ENCODE data around the gene ATRIP.

Gene ATRIP

DNA sequence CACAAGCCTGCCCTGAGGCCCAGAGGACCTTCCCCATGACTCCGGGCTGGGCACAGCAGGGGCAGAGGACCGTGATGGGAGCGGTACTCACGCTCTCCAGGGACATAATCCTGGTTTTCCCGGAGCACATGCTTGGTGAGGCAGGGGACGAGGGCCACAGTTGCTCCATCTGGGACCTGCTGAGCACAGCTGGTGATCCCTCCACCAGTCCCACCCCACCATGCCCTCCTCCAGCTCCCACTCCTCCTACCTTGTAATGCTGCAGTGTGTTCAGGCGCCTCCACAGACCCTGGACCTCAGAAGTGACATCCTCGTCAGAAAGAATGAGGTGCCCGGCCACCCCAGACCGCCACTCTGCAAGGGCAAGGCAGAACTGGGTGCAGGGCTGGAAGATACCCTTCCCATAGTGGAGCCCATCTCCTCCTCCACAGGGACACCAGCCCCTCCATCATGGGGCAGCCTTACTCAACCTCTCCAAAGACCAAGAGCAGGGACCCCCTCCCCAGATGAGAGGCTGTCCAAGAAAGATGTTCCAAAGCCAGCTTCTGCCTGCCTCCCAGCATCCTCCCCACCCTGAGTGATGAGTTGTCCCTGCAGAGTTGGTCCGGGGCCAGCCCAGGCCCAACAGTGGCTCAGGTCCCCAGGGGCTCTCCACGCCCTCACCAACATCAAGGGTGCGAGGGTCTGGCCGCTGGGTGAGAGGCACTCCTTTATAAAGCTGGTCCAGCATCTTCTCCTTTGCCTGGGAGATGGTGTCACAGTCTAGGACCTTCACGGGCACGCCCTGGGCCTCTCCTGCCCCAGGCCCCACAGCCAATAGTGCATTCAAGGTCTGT lies 36.1 kb upstream of the ATRIP start:
- DNase-seq (ENCODE audit: low read depth in 2 of 2), result no peak

DNA sequence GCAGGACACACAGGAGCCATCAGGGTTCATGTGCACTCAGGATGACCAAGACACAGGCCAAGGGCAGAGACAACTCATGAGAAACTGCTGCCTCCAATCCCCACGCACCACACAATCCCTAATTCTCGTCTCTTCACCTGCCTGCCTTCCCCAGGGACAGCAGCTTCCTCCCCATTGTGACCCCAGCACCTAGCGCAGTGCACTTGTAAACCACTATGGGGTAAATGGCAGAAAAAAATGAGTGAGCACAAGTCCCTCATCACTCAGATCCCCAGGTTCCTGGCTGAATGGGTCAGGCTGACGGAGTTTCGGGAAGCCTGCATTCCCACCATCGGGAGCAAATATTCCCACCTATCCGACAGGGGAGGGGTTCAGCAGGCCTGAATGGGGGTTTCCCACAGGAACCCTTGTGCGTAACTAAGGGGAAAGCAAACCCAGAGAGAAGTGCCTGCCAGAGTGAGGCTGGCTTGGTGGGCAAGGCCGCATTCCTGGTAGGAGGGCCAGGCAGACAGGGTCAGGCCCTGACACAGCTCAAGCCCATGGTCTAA lies 35.4 kb upstream of the ATRIP start:
- DNase-seq (ENCODE audit: low read depth in 2 of 2), result no peak

DNA sequence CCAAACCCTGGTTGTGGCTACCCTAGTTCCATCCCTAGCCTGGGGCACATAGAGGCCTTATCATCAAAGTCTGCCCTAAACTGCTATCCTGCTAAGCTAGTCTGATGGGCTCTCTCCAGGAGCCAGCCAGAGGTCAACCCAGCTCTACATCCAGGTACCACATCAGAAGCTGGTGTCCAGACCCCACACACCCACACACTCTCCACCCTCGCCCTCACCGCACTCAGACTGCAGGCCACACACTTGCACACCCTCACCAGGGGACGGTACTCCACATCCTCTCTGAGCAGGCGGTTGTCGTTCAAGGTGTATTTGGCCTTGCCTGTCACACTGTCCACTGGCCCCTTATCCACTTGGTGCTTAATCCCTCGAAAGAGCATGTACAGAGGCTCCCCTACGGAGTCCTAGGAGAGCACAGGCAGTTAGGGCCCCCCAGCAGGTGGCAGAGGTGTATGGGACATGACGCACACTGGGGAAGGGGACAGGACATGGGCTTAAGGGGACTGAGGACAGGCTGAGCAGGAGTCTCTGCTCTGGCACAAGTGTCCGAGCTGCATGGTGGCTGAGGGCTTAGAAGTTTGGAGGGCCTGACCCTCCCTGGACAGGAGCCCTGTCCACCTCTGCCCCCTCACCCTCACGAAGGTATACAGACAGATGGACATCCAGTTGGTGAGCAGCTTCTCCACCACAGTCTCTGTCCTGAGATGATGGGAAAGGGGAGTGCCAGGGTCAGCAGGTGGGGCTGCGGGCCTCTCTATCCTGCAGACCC lies 34.7 kb upstream of the ATRIP start:
- no peak for DNase-seq (ENCODE audit: low read depth in 2 of 2)

DNA sequence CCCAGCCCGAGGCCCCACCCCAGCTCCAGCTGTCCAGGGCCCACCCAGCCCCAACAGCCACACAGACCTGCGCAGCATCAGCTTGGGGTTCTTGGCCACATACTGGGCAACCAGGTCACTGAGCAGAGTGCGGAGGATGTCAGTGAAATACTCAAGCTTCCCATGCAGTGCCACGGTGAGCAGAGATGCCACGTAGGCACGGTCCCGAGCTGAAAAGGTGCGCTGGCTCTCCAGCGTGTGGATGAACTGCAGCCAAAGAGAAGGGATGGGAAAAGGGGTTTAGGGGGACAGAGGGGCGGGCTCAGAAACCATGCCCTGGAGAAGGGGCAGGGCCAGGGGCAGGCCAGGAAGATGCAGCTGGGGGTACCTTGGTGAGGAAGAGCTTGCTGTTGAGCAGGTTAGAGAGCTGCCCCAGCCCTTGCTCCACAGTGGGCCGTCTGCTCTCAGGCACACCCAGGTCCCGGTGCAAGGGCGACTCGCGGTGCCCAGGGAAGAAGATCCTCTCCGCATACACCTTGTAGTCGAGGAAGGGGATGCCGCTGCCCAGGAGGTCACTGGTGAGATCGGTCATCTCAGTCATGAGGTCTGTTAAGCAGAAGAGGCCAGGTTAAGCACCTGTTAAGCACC lies 34.0 kb upstream of the ATRIP start:
- no peak for DNase-seq (ENCODE audit: low read depth in 2 of 2)

DNA sequence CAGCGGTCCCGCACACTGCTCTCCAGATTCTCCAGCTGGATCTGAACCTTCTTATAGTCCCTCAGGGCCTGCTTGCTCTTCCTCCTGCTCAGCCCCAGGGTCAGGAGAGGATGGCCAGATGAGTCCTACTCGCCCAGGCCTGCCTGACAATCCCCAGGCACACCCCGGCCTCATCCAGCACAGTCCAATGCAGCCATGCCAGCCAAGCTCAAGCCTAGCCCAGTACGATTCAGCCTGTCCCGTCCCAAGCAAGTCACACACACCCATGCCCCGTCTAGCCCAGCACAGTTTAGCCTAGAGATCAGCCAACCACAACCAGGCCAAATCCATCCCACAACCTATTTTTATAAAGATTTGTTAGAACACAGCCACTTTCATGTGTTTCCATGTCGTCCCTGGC lies 33.5 kb upstream of the ATRIP start:
- no peak for DNase-seq (ENCODE audit: low read depth in 2 of 2)

DNA sequence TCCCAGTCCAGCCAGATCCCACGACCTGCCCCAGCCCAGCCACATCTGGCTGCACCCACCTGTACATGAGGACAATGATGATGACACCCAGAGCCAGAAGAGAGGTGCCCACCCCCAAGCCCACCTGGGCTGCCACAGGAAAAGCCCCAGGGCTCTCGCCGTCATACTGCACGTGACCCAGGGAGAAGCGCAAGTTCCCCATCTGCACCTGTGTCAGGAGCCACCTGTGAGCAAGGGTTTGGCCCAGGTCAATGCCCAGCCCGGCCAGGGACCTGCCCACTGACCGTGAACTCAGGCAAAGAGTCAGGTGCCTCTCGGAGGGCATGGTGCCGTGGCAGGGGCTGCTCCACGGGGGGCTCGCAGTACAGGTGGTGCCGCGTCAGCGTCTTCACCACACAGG lies 32.9 kb upstream of the ATRIP start:
- no peak for DNase-seq (ENCODE audit: low read depth in 2 of 2)

DNA sequence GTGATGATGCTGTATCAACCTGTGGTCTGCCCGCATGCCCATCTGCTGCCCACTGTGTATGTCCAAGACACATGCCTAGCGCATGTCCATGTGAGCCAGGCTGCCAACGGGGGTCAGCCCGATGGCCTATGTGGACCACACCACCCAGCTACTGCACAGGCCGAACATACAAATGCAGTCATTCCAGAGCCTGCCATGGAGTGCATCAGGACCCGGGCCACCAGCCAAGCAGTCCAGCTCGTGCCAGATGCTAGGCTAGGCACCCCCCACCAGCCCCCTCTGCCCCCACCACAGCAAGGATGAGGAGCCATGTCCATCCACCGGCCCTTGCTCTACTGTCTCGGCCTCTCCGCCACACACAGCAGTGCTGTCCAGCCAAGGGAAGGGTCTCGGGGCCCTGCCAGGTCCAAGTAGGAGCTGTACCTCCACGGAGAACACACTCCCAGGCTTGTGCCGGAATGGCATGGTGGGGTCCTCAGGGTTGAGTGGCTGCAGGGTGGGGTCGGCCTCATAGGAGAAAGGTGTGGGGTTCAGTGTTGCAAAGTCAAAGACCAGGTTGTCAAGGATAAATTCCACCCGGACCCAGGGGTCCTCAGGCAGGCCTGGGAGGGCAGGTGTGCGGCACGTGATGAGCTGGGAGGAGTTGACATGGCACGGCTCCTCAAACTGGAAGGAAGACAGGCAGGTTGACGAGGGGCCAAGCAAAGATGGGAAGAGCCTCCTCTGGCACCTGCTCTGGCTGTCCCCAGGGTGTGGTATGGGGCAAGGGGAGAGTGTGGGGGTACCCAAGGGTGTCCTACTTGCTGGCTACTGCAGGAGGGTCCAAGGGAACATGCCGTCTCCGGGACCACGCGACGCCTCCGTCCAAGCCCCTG lies 31.9 kb upstream of the ATRIP start:
- DNase-seq (ENCODE audit: low read depth in 2 of 2), result no peak

DNA sequence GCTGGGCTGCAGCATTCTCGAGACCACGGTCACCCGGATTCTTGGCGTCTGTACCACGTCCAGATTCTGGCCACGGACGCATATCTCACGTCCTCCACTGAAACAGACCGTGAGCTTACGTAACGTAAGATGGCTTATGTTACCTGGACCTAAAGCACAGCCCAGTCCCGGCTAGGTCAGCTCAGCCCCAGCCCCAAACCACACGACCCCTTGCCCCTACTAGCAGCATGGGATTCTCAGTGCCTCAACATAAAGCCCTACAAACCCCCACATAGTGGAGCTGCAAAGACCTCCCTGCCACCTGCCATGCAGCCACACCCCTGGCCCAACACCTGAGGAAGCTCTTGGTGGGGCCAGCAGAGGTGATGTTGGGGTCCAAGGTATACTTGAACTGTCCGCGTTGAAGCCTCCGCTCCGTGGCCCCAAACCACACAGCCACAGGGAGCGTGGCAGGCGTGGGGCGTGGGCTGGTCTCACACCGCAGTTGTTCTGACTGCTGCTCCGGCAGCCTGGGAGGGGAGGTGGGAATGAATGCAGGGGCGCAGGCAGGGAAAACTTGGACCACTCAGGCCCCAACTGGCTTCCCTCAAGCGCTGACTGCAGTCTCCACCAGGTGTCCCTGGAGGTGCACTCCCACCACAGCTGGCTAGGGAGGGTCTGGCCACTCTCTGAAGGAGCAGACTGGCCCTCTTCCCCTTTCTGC lies 31.1 kb upstream of the ATRIP start:
- no peak for DNase-seq (ENCODE audit: low read depth in 2 of 2)

DNA sequence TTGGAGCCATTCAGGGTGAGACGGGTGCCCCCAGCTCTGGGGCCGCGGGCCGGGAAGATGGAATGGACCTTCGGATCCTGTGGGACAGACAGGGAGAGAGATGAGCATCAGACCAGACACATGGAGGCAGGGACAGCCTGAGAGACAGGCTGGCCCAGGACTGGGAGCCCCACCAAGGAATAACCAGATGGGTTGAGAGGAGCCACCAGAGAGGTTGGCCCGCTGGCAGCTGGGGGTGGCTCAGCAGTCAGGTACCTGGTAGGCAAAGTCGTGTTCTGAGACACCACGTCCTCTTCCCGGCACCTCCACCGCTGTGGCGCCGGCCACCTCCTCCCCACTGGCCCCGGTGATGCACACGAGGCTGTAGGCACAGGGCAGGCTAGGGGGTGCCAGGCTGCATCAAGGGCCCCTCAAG lies 30.4 kb upstream of the ATRIP start:
- no peak for DNase-seq (ENCODE audit: low read depth in 2 of 2)

DNA sequence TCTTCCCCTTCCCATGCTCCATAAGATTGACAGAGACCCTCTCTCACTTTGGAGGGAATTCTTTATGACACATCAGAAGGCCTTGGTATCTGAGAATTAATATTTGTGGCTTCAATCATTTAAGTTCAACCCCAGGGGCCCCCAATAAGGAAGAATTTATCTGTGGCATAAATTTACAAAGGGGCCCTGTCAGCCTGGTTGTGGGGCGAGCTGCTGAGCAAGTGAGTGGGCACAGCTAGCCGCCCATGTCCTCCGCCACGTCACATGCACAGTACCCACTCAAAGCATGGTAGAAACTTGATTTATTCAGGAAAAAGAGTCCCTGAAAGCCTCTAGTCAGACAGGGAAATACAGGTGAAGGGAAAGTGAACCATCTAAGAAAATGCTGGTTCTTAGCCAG lies 30.0 kb upstream of the ATRIP start:
- DNase-seq (ENCODE audit: low read depth in 2 of 2), result no peak

DNA sequence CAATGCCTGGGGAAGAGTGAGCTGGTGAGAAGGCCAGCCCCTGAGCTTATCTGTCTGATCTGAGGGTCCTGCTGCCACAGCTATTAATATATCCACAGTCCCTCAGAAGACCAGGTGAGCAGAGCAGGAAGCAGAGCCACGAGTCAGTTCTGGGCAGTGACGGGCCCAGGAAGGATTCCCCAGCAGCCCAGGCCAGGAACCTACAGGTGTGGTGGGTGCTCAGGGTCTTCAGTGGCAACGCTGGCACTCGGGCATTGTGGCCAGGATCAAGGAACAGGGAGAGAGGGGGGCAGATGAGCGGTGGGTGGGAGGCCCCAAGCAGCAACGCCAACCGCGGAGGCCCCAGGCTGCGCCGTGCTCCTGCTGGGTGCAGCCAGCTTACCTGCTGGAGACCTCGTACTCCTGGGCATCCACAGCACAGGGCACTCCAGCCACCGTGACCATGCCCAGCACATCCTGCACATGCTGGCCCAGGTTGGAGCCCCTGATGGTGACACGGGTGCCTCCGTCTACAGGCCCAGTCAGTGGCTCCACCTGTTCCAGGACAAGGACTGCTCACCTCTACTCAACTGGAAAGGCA lies 28.9 kb upstream of the ATRIP start:
- DNase-seq (ENCODE audit: low read depth in 2 of 2), result no peak

DNA sequence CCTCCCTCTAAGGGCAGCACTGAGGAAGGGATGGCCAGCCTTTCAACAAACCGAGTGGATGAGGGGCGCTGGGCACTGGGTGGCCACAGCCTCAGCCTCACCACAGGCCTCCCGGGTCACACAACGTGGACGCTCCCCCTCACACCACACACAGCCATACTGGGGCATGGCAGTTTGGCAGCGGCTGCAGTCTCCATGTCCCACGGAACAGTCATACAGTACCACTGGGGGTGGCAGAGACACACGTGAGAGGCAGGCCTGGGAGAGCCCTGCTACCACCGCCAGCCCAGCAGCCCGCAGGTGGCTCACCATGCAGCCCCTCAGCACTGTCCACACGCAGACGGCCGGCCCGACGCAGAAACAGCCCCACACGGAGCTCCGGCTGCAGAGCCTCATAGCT lies 28.4 kb upstream of the ATRIP start:
- DNase-seq (ENCODE audit: low read depth in 2 of 2), result no peak

DNA sequence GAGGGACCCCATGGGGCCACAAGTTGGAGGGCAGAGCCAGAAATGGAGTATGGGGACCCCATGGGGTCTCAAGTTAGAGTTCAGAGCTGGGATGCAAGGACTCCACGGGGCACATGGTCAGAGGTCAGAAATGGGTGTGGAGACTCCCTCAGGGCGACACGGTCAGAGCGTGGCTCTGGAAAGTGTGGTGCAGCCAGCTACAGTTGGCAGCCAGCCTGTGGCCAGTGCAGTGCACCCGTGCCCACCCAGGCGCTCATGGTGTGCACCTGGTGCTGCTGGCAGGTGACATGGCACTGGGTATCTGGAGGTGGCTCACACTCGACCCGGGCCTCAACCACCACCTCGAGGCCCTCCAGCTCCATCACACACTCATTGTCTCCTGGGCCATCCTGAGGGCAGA lies 27.9 kb upstream of the ATRIP start:
- no peak for DNase-seq (ENCODE audit: low read depth in 2 of 2)

DNA sequence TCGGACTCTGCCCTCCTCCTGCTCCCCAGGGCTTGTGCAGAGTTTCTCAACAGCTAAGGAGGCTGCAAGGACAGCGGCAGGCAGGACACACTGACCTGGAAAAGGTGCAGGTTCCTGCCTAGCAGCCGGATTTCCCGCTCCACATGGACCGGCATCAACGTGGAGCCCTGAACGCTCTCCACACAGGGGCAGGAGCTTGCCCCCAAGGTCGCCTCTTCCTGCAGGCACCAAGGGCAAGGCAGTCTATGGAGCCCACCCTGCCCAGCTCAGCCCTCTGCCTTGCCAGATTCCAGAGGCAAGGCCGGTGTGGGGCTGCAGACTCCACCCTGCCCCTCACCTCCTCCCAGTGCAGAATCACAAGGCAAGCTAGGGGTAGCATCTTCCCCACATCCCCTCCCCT lies 27.4 kb upstream of the ATRIP start:
- DNase-seq (ENCODE audit: low read depth in 2 of 2), result no peak

DNA sequence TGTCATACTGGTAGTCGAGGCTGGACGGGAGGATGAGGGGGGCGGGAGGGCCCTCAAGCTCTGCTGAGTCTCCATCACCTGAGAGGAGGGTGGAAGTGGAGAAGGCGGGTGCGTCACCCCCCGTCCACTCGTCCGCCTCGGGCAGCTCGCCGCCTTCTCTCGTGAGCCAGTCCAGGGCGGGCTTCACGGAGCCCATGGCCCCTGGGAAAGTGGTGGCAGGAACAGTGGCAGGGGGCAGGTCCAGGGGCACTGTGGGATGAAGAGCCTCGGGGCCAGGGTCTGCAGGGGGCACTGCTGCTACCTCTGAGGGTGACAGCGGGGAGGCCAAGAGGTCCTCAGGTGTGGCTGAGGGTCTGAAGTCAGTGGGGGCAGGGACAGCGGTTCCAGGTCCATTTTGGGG lies 26.9 kb upstream of the ATRIP start:
- no peak for DNase-seq (ENCODE audit: low read depth in 2 of 2)

DNA sequence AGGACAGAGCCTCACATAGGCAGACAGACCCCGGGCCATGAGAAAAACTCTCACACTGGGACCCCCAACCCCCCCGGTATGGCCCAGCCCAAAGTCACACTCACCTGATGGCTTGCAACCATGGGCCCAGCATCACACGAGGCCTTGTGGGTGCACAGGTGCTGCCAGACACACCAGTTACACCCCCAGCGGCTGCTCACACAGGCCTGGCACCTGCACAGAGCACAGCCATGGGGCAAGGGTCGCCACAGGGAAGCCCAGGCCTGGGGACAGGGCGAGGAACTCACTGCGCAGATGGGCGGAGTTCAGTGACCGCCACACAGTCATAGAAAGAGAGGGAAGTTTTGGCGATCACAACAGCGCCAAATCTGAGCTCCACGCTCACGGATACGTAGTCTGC lies 26.0 kb upstream of the ATRIP start:
- DNase-seq (ENCODE audit: low read depth in 2 of 2), result no peak

DNA sequence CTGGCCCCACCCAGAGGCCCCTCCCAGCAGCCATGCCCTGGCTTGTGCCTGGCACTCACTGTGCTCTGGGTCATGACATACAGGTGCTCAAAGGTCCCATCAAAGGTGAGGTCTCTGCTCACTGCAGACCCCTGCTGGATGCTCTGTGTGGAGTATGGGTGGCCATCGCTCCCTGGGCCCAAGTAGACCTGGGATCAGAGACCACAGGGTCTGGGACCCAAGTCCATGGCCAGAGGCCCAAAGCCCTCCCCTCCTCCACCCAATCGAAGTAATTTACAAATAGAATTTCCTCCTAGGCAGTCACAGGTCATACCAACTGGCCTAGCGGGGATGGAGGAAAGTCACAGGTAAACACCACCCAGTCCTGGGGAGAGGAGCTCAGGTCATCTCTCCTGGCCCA lies 24.3 kb upstream of the ATRIP start:
- no peak for DNase-seq (ENCODE audit: low read depth in 2 of 2)

DNA sequence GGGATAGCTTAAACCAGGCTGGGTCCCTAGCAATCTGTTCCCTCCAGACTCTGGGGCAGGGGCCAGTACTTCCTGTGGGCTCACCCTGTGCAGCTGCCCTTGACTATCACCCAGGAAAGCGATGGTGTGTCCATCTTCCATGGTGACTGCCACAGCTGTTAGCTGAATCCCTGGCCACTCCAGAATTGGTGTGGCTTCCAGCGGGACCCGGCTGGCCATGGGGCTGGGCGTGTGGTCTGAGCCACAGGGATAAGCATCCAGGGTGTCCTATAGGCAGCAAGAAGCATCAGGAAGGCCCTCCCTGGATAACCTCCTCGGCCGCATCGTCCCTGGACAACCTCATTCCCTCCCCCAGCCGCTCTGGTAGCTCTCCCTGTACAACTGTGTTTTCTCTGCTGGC lies 23.9 kb upstream of the ATRIP start:
- no peak for DNase-seq (ENCODE audit: low read depth in 2 of 2)

DNA sequence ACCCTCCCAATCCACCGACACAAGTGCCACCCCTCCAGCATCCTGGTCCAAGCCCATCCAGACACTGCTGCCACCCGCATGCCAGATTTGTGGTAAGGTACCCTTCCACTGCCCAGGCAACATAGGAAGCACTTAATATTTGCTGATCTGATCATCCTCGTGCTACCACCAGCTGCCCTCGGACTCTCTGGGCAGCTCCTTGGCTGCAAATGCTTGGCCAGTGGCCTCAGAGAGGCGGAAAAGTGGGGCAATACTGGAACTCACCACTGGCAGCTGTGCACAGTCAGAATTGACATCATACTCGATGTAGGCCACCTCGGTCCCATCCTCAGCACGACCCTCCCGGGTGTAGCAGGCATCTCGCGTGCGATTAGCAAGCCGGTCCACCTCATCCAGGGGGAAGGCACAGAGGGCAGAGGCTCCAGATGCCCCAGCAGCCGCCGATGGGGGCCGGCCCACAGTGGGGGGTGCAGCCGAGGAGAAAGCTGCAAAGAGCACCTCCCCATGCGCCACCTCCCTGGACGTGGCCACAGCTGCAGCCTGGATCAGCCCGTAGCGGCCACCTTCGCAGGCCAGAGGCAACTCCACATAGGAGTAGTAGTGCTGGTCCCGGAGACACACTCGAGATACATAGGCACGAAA lies 23.2 kb upstream of the ATRIP start:
- no peak for DNase-seq (ENCODE audit: low read depth in 2 of 2)
